Testis (tissue), 2 donors: ENCODE measurements around the gene ERC2.

Source experiments
- POLR2A ChIP-seq: fragments of 450-650 bp; IDR thresholded peaks from one replicate; pipeline ENCODE4 v1.6.1; 2017; ENCODE audit warnings: antibody characterized with exemption, mild to moderate bottlenecking, moderate library complexity
- TF ChIP-seq, protein P1 (sequence below), 3 experiments: fragments of 450-650 bp in 2 of 3; fragments of 200-600 bp in 1 of 3; sonication (generic) in 1 of 3; IDR thresholded peaks; one replicate each; pipeline ENCODE4 v1.5.1; 2016 to 2019; ENCODE audit warnings: antibody characterized with exemption in 3 of 3, mild to moderate bottlenecking in 2 of 3, moderate library complexity in 1 of 3

DNA sequence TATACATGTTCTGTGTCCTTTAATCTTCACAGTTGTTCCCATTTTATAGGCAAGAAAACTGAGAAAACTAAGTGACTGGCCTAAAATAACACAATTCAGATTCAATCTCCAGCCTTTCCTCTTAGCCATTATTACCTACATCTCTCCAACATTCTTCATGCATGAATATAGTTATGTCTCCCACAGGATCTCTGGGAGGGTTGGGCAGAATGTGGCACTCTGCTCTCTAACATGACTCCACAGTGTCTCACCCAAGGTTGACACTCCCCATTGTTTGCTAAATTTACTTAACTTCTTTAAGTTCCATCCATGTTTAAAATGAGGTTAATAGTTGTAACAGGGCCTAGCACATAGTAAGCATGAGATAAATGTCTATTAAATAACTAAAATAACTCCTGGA lies 276.3 kb downstream of the ERC2 start:
- TF ChIP-seq, protein P1, sequence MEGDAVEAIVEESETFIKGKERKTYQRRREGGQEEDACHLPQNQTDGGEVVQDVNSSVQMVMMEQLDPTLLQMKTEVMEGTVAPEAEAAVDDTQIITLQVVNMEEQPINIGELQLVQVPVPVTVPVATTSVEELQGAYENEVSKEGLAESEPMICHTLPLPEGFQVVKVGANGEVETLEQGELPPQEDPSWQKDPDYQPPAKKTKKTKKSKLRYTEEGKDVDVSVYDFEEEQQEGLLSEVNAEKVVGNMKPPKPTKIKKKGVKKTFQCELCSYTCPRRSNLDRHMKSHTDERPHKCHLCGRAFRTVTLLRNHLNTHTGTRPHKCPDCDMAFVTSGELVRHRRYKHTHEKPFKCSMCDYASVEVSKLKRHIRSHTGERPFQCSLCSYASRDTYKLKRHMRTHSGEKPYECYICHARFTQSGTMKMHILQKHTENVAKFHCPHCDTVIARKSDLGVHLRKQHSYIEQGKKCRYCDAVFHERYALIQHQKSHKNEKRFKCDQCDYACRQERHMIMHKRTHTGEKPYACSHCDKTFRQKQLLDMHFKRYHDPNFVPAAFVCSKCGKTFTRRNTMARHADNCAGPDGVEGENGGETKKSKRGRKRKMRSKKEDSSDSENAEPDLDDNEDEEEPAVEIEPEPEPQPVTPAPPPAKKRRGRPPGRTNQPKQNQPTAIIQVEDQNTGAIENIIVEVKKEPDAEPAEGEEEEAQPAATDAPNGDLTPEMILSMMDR (IDR thresholded peaks at IDR 0.05) = no peak
- TF ChIP-seq POLR2A = no peak
